Vein endothelial cell (primary cell): Measurements from ENCODE around the gene STRIP1. TPM values are rescaled to one million over a fixed set of nuclear protein-coding genes. Genes with fewer than 3 reads are reported as not detected.

Experiments used
- total RNA-seq: library from RNA; depleted of rRNA; stranded (reverse); fragments of >200 nt; gene quantifications from 2 replicates; pipeline ENCODE4 v1.2.3, GENCODE V29; 2012

The STRIP1 gene, protein sequence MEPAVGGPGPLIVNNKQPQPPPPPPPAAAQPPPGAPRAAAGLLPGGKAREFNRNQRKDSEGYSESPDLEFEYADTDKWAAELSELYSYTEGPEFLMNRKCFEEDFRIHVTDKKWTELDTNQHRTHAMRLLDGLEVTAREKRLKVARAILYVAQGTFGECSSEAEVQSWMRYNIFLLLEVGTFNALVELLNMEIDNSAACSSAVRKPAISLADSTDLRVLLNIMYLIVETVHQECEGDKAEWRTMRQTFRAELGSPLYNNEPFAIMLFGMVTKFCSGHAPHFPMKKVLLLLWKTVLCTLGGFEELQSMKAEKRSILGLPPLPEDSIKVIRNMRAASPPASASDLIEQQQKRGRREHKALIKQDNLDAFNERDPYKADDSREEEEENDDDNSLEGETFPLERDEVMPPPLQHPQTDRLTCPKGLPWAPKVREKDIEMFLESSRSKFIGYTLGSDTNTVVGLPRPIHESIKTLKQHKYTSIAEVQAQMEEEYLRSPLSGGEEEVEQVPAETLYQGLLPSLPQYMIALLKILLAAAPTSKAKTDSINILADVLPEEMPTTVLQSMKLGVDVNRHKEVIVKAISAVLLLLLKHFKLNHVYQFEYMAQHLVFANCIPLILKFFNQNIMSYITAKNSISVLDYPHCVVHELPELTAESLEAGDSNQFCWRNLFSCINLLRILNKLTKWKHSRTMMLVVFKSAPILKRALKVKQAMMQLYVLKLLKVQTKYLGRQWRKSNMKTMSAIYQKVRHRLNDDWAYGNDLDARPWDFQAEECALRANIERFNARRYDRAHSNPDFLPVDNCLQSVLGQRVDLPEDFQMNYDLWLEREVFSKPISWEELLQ
- 46.4 and 53.3 TPM in 2 replicates for total RNA-seq

GRCh38 chr1:110034451-110035235 is at the start of gene STRIP1:
Gene STRIP1, plus strand, starts transcription at chr1:110034624. Its CDS starts 14 bp downstream, at chr1:110034638.

DNA sequence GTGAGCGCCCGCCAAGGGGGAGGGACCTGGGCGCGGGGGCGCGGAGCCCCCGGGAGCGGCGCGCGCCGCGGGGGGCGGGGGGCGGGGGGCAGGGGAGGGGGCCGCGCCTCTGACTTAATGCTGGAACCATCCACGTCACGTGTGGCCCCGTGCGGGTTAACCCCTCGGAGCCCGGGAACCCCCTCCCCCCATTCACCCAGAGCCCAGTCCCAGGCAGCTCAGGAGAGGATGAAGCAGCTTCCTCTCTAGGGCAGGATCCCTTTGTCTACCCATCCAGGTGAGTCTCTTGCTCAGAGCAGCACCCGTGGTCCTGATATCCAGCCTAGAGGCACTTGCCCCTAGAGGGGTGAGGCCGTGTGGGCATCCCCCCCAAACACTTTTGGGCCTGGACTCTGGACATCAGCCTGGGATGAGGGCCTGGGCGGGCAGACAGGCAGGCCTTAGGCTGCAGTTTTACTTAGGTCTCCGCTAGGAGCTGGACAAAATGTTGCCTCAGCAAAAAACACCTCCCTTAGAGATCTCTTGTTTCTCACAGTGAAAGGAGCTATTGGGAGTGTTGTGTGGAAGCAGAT is 36.3 kb downstream of the STRIP1 start, which contains the start of gene ALX3:
TSS of gene ALX3 (minus strand) at position 2 of the 572 bp plus-strand sequence. CDS start 60 bp downstream, outside the sequence.

Other genes starting within 250 kb of the STRIP1 start
- 21.0 and 22.5 TPM in 2 replicates for gene CSF1, start 123.8 kb upstream of the STRIP1 start, total RNA-seq
- 39.8 and 50.0 TPM in 2 replicates for gene AHCYL1, start 49.9 kb upstream of the STRIP1 start, total RNA-seq
- gene ALX3, start 36.0 kb downstream of the STRIP1 start, total RNA-seq: not detected in 2 replicates
- gene UBL4B, start 77.8 kb downstream of the STRIP1 start, total RNA-seq: not detected in 2 replicates
- gene SLC6A17, start 115.9 kb downstream of the STRIP1 start, total RNA-seq: under 0.01 and 0.76 TPM in 2 replicates
- 2.6 and 6.5 TPM in 2 replicates for gene KCNC4, start 175.7 kb downstream of the STRIP1 start, total RNA-seq